Measurements from ENCODE around the gene MAGI2.

The MAGI2 gene

GRCh38 chr7:78448911-78449310 lies 1004.6 kb downstream of the MAGI2 start:
- no peak for DNase-seq

- no peak for DNase-seq
Observed at GRCh38 chr7:78444267-78444666, 1009.2 kb downstream of the MAGI2 start.

- no peak for DNase-seq
Observed at GRCh38 chr7:78443811-78444210, 1009.7 kb downstream of the MAGI2 start.

- DNase-seq, result no peak
Observed at GRCh38 chr7:78441737-78442136, 1011.7 kb downstream of the MAGI2 start.

- no peak for DNase-seq
Observed at GRCh38 chr7:78438433-78438832, 1015.0 kb downstream of the MAGI2 start.

GRCh38 chr7:78437118-78437517 lies 1016.3 kb downstream of the MAGI2 start:
- no peak for DNase-seq

- DNase-seq, result no peak
Observed at GRCh38 chr7:78435355-78435754, 1018.1 kb downstream of the MAGI2 start.

- DNase-seq, result no peak
Observed at GRCh38 chr7:78434281-78434680, 1019.2 kb downstream of the MAGI2 start.

GRCh38 chr7:78433421-78433820 lies 1020.0 kb downstream of the MAGI2 start:
- no peak for DNase-seq

GRCh38 chr7:78429878-78430277 lies 1023.6 kb downstream of the MAGI2 start:
- no peak for DNase-seq

- DNase-seq, result no peak
Observed at GRCh38 chr7:78427209-78427608, 1026.3 kb downstream of the MAGI2 start.

- DNase-seq, result no peak
Observed at GRCh38 chr7:78420001-78420400, 1033.5 kb downstream of the MAGI2 start.

GRCh38 chr7:78417180-78417853 lies 1036.2 kb downstream of the MAGI2 start:
- DNase-seq, result no peak

- DNase-seq, result no peak
Observed at GRCh38 chr7:78413568-78413967, 1039.9 kb downstream of the MAGI2 start.

- no peak for DNase-seq
Observed at GRCh38 chr7:78412216-78412858, 1041.1 kb downstream of the MAGI2 start.

- no peak for DNase-seq
Observed at GRCh38 chr7:78407031-78407430, 1046.4 kb downstream of the MAGI2 start.

- DNase-seq, result no peak
Observed at GRCh38 chr7:78406531-78406930, 1046.9 kb downstream of the MAGI2 start.

GRCh38 chr7:78402096-78402495 lies 1051.4 kb downstream of the MAGI2 start:
- DNase-seq, result no peak

GRCh38 chr7:78400038-78400437 lies 1053.4 kb downstream of the MAGI2 start:
- no peak for DNase-seq

GRCh38 chr7:78399033-78399769 lies 1054.3 kb downstream of the MAGI2 start:
- no peak for DNase-seq

GRCh38 chr7:78398576-78398975 lies 1054.9 kb downstream of the MAGI2 start:
- DNase-seq, result no peak

- no peak for DNase-seq
Observed at GRCh38 chr7:78398081-78398480, 1055.4 kb downstream of the MAGI2 start.

GRCh38 chr7:78396210-78396609 lies 1057.3 kb downstream of the MAGI2 start:
- no peak for DNase-seq

Data from CD4-positive, alpha-beta T cell treated with Interleukin-17A for 4 hours (primary cell).